Stimulated activated CD4-positive, alpha-beta T cell treated with anti-CD3 and anti-CD28 coated beads, Interleukin-4, amount 100 ng/mL, for 24 hours (primary cell): ENCODE measurements around the gene IGBP1.
"Not testable (repeated sequence)": the region's sequence is repeated elsewhere in the genome, so short reads cannot be mapped to it uniquely, and the experiment has no call there.

ENCODE experiments used
- DNase-seq: peaks from one replicate; pipeline ENCODE4 v3.0.0-alpha.2; 2020

IGBP1 gene

DNA sequence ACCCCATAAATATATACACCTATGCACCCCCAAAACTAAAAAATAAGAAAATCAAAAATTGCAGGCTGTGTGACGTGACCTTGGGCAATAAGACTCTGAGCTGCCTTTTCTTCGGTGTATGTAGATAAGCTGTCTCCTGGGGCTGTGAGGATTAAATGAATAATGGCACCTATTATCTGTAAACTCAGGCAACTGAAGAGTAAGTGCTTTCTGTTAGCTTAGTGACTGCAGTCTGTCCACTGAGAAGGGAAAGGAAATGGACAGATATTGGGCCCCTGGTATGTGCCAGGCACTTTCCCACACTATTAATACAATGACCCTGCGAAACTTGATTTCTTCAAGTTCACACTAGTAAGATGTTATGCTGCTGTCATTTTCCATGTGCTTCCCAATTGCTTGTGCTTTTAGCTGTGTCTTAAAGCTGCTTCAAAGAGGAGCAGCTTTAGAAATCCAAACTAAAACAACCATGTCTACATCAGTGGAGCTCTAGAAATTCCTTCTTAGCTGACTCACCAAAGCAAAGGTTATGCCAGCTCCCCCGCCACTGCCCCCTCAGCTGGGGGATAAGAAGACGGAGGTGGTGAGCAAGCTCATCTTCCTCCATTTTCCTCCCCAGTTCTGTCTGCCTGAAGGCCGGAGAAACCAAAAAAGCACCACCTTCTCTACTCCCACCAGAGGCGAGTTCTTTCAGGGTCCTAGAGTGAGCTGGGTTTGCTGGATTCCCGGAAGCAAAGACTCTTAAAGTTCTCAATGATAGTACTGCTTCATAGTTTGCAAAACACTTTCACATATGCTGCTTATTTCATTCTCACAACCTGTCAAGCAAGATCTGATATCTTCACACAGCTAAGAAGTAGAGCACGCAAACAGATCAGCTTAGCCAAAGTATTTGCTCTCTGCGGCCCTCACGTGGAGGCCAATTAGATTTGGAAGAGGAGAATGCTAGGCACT, 35.3 kb downstream of the IGBP1 start:
- no peak for DNase-seq

DNA sequence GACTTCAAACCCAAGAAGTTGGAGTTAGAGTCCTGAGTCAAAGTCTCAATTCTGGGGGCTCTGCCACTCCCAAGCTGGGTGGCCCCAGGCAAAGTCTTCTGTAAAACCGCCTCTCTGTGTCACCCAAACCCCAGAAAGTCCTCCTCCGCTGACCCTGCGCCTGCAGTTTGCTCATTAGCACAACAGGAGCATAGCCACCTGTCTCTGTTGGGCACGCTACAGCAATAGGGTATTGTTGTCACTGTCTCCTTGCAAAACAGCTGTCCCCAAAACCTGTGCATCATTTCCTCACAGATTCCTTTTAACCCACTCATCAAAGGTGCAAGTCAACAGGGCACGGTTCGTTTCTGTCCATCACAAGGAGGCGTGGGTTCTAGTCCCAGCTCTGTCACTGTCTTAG, 36.0 kb downstream of the IGBP1 start:
- DNase-seq: no peak

- no peak for DNase-seq
Observed at GRCh38 chrX:70171624-70172023, 38.4 kb downstream of the IGBP1 start.

- DNase-seq: no peak
Observed at GRCh38 chrX:70172221-70172620, 39.0 kb downstream of the IGBP1 start.

GRCh38 chrX:70172964-70173363, 39.7 kb downstream of the IGBP1 start:
- DNase-seq: no peak

DNA sequence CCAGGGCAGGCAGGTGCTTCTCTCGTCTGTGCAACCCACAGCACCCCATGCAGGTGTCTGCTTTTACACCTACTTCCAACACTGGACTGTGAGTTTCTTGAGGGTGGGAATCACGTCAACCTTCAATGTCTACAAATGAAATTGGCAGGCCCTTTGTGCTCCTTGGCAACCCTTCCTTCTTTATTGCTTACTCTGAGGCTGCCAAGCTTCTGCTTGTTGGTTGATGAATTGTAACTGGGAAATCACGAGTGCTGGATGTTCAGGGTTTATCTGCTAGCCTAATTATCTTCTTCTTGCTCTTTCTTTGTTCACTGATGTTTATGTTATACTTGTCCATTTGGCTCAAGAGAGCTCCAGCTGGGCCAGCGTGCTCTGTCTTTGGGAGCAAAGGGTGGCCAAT, 41.5 kb downstream of the IGBP1 start:
- no peak for DNase-seq

GRCh38 chrX:70175338-70175737, 42.1 kb downstream of the IGBP1 start:
- no peak for DNase-seq

GRCh38 chrX:70176938-70177533, 43.8 kb downstream of the IGBP1 start, which contains the start of gene DGAT2L6:
DGAT2L6 (plus strand) TSS chrX:70177483; CDS start chrX:70177583, 100 bp downstream.
- DNase-seq: no peak

- no peak for DNase-seq
Observed at GRCh38 chrX:70183091-70183490, 49.8 kb downstream of the IGBP1 start.

GRCh38 chrX:70190225-70190624, 57.0 kb downstream of the IGBP1 start:
- DNase-seq: no peak

DNA sequence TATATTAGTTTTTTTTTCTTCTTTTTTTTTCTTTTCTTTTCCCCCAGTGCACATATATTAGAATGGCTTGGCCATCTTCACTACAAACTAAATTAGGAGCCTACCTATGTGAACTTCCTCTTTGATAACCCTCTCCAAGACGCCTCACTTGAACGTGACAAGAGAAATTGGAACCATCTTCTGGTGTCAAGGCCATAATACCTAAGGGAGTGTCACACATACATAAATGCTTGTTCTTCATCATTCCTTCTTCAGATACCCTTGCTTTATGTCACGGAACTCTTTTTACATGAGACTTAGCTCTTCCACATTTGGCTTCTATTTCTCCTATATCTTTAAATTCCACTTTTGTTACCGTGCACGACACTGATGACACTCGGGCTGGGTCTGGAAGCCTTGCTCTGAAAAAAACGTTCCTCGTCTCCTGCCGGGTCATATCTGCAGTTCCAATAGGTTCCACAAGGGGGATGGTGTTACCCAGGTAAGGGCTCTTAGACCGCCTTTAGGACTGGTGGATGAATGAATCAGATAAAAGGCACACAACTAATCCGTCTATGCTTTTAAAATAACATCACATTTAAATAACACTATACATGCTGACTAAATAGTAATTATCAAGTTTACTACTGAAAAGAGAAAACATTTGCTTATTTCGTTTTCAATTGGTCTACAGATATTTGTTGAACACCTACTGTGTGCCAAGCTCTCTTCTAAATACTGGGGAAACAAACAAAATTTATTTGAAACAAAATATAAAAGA, 63.9 kb downstream of the IGBP1 start:
- peak; percentile 70 for DNase-seq

- no peak for DNase-seq
Observed at GRCh38 chrX:70201732-70202131, 68.5 kb downstream of the IGBP1 start.

GRCh38 chrX:70208479-70208878, 75.2 kb downstream of the IGBP1 start:
- no peak for DNase-seq

- DNase-seq: not testable (repeated sequence)
Observed at GRCh38 chrX:70209570-70209969, 76.3 kb downstream of the IGBP1 start.
